ENCODE data around the gene SLC12A6. TPM values are rescaled to one million over a fixed set of nuclear protein-coding genes. Genes with fewer than 3 reads are reported as not detected.
"Not testable (repeated sequence)": the region's sequence is repeated elsewhere in the genome, so short reads cannot be mapped to it uniquely, and the experiment has no call there.

Gene SLC12A6
- total RNA-seq, 1 donor from 2014 or later, result 39.5 TPM

DNA sequence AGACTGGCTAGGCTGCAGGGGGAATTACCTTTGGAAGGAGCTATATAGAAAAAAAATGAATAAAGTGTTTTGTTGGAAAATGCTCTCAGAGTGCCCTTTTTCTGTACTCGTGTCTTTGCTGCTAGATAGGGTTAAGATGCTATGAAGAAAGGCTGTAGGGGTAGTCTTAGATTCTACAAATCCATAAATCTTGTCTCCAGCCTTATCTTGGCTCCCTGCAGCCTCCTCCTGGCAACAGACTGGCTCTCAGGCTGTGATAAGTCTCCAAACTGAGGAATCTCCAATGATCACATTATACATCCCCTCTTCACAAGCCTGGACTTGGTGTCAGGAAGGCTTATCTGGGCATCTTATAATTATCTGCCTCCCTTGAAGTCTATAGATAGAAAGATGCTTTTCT lies 20.1 kb upstream of the SLC12A6 start:
- DNase-seq, result no peak

GRCh38 chr15:34355241-34355640 lies 17.7 kb upstream of the SLC12A6 start:
- no peak for DNase-seq

- DNase-seq, result no peak
Observed at GRCh38 chr15:34354286-34354685, 16.7 kb upstream of the SLC12A6 start.

- no peak for DNase-seq
Observed at GRCh38 chr15:34353627-34354026, 16.0 kb upstream of the SLC12A6 start.

DNA sequence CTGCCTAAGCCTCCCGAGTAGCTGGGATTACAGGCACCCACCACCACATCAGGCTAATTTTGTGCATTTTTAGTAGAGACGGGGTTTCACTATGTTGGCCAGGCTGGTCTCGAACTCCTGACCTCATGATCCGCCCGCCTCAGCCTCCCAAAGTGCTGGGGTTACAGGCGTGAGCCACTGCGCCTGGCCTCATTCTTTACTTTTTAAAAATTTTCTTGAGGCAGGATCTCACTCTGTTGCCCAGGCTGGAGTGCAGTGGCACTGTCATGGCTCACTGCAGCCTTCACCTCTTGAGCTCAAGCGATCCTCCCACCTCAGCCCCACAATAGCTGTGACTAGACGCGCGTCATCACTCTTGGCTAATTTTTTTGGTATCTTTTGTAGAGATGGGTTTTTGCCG lies 15.4 kb upstream of the SLC12A6 start:
- not testable (repeated sequence) for DNase-seq

GRCh38 chr15:34349769-34350168 lies 12.2 kb upstream of the SLC12A6 start:
- DNase-seq, result no peak

DNA sequence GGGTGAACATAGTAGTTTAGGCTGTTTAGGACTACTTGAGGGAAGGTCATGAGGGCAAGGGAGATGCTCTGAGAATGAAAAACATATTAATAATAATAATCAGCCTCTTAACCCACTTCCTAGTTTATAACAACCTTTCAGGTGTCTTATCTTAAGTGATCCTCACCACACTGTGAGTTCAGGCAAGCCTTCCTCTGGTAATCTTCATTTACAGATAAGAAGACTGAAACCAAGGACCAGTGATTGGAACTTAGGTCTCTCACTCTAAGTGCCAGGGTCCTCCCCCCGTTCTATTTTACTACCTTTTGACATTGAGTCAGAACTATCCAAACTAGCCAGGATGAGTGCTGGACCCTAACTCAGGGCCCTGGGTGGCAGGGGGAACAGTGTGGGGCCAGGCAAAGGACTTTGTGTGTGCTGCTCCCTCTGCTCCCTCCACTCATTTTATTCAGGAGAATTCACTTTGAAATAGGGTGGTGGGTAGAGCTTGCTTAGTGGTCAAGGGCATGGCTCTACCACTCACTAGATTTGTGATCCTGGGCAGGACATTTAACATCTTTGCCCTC lies 11.2 kb upstream of the SLC12A6 start:
- DNase-seq, result no peak

DNA sequence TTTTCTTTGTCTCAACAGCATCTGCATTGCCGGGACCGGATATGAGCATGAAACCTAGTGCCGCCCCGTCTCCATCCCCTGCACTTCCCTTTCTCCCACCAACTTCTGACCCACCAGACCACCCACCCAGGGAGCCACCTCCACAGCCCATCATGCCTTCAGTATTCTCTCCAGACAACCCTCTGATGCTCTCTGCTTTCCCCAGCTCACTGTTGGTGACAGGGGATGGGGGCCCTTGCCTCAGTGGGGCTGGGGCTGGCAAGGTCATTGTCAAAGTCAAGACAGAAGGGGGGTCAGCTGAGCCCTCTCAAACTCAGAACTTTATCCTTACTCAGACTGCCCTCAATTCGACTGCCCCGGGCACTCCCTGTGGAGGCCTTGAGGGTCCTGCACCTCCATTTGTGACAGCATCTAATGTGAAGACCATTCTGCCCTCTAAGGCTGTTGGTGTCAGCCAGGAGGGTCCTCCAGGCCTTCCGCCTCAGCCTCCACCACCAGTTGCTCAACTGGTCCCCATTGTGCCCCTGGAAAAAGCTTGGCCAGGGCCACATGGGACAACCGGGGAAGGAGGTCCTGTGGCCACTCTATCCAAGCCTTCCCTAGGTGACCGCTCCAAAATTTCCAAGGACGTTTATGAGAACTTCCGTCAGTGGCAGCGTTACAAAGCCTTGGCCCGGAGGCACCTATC lies 10.5 kb upstream of the SLC12A6 start:
- no peak for DNase-seq

DNA sequence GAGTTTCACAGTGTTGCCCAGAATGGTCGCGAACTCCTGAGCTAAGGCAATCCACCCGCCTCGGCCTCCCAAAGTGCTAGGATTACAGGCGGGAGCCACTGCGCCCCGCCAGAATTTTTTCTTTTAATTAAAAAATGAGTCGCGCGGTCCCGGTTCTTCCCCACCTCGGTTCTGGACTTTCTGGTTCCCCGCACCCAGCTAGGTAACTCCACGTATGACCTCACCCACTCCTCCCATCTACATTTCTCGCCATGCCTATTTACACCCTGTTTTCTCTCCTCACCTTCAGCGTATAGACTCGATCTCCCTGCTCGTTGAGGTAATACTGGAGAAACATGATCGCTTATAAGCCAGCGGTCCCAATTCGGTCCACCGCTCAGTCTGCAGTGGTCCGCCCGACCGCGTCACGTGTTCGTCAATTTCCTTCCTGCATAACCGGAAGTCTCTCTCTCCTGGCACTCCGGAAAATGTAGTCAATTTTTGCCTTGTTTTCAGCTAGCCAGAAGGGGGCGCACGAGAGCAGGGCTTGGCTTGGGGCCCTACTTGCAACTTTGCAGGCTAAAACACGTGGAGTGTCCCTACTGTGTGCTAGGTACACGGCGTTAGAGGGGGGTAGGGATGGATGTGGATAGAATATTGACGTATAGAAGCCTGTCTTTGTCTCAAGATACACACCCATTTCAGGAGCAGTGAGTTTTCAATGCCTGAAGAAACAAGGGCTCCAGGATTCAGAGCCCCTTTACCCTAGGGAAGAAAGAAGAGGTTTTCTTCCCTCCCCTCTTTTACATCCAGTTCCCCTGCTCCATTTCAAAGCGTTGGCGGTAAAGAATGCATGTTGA lies 5.4 kb upstream of the SLC12A6 start, which contains the start of the genes NOP10 and NUTM1:
TSS of gene NOP10 (minus strand) at position 400 of the 839 bp plus-strand sequence. CDS start at position 337, 63 bp downstream.
TSS of gene NUTM1 (plus strand) at position 579 of the 839 bp plus-strand sequence. CDS start 382 bp downstream, outside the sequence.
- peak; percentile 81 for DNase-seq

- not testable (repeated sequence) for DNase-seq
Observed at GRCh38 chr15:34342213-34342736, 4.7 kb upstream of the SLC12A6 start.

DNA sequence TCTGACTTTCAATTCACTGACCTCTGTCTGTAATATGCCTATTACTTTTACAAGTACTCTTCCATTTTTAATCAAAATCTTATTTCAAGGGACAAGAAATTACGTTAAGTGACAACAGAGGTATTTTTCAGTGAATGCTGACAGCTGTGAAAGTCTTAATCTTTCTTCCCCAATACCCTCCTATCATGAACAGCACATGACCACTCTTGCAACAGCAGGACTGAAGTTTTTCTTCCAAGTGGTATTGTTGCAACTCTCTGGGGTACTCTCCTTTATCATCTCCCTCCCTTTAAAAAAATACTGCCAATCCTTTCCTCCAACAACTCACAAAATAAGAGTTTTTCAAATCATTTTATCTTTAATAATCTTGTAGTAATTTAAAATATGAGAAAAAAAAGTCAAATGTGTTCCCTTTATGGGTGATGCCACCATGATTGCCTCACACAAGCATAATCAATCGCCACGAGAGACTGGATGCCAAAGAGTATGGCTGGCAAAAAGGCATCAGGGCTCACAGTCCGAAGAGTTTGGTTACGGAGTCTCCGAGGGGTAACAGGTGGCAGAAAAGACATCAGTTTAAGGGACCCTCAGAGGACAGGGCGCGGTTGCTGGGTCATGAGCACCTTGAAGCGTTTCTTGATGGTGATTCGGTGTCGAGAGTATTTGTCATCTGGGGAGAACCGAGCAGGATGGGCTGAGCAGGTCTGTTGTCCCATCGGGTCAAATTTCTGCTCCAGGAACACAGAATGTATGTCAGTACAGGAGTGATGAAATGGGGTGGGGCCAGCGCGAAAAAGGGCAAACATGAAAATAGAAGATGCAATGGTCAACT lies 4.0 kb upstream of the SLC12A6 start:
- no peak for DNase-seq

GRCh38 chr15:34339946-34340345 lies 2.4 kb upstream of the SLC12A6 start:
- no peak for DNase-seq

- no peak for DNase-seq
Observed at GRCh38 chr15:34338347-34338746, 766 bp upstream of the SLC12A6 start.

GRCh38 chr15:34336991-34337556 lies 507 bp downstream of the SLC12A6 start:
- DNase-seq, result no peak

- no peak for DNase-seq
Observed at GRCh38 chr15:34336231-34336990, 1.2 kb downstream of the SLC12A6 start.

DNA sequence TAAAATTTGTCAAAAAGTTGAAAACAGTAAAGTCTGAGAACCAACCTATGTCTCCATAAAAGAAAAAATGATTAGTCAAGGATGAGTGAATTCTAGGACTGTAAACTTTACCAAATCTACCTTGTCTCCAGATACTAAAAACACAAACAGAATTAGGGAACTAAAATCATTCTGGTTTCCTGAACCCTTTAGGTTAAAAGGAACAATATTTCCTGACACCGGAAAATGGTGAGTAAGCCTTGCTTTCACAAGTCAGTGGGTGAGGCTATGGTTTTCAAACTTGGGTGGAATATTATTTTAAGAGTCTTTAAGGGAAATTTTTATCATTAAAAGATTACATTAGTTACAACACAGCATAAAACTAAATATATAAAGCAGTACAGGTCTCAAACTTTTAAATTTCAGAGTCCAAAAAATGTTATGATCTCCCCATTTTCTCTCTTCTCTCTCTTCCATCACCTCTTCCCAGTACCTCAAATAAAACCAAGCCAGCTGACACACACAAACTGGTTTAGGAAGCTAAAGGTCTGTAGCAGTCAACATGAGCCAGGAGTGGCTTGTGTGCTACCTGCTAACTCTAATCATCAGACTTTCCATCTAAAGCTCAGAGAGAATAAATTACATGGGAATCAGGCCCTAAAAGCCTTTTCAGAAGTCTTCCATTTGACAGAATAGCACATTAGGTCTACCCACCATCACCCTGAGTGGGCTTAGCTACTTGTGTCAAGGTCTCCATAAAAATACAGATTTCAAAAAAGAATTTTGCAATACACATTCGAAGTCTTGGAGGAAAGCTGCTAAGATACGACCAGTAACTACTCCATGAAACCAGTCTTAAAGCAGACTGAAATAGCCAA lies 2.2 kb downstream of the SLC12A6 start:
- no peak for DNase-seq

GRCh38 chr15:34334672-34335071 lies 2.9 kb downstream of the SLC12A6 start:
- no peak for DNase-seq

DNA sequence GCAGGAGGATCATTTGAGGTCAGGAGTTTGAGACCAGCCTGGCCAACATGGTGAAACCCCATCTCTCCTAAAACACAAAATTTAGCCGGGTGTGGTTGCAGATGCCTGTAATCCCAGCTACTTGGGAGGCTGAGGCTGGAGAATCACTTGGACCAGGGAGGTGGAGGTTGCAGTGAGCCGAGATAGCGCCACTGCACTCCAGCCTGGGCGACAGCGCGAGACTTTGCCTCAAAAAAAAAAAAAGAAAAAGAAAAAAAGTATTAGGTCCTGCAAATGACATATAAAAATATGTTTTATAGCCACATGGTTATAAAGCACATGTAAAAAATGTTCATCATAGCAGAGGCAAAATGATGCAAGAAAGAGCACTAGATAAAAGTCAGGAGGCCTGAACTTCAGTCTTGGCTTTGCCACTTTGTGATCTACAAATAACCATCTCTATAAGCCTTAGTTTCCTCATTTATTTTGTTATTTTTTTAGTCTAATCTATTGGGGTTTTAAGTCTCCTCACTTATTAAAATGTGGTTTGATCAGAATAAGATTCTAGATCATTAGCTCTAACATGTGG lies 4.9 kb downstream of the SLC12A6 start:
- no peak for DNase-seq

DNA sequence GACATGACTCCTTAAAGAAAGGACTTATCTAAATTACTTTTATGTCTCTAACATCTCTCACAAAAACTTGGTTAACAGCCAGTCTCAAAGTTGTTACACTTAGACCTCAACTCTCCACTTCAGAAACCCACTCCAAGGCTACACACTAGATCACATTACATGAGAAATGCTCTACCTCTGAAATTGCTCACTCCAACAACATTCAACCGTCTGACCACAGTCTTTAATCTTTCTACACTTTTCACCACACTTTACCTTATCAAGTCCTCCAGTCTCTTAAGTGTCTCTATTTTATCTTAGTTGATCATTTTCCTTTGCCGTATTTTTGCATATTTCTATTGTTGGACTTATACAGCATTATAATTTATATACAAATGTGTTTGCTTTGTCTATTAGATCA lies 5.8 kb downstream of the SLC12A6 start:
- DNase-seq, result no peak
